Endothelial cell of hepatic sinusoid (primary cell): ENCODE measurements around the gene HLA-DOB.
"Not testable (repeated sequence)": the region's sequence is repeated elsewhere in the genome, so short reads cannot be mapped to it uniquely, and the experiment has no call there.

ENCODE experiments used
- in situ Hi-C: cut with HindIII; loops from 2 replicates; pipeline ENCODE4 v1.10.0; 2017; ENCODE audit warnings: low sequenced_read_pairs

The HLA-DOB gene

GRCh38 chr6:32815996-32816395, 806 bp downstream of the HLA-DOB start:
- in situ Hi-C loops, result no loop called here

DNA sequence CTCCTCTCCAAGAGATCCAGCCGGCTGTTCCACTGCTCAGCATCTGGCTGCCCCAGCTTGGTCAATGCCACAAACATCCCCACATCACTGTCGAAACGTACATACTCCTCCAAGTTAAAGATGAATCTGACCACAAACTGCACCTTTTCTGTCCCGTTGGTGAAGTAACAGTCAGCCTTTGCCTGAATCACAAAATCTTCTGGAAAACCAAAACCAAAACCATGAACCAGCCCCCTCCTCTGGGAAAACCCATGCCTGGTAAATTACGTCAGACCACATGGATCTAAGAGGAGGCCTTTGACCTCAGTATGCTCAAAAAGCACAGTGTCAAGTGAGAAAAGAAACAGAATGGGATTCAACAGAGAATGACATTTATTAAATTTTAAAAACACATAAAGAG, 1.7 kb downstream of the HLA-DOB start:
- in situ Hi-C loops, result no loop called here

DNA sequence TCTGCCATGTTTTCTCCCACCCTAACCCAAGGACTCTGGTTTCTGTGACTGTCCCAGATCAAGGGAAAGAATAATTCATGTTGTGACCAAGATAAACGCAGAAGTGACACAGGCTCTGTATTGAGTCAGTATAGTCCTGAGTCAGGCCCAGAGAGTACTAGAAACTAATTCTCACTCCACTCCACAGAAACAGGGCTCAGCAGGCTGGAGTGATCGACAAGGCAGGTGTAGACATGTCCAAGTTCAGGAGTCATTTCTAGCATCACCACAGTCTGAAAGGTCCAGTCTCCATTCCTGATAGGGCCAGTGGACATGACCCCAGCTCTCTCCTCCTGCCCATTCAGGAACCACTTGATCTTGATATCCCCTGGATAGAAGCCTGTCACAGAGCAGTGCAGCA, 2.7 kb downstream of the HLA-DOB start:
- in situ Hi-C loops, result no loop called here

DNA sequence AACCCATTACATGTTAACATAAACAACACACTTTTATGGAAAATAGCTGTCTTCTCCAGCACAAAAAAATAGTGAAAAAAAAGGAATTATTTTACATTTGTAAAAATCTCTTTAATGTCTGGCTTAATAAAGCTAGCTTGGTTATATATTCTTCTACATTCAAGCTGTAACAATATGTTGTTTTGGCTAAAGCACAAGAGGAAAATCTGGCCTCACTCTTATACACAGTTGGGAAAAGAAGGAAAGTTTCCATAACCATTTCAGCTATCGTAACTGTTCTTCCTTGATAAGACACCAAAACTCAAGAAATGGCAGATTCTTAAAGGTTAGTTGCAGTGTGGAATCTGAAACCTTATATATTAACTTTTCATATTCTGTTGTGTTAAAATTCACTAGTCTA, 7.6 kb downstream of the HLA-DOB start:
- in situ Hi-C loops, result no loop called here

DNA sequence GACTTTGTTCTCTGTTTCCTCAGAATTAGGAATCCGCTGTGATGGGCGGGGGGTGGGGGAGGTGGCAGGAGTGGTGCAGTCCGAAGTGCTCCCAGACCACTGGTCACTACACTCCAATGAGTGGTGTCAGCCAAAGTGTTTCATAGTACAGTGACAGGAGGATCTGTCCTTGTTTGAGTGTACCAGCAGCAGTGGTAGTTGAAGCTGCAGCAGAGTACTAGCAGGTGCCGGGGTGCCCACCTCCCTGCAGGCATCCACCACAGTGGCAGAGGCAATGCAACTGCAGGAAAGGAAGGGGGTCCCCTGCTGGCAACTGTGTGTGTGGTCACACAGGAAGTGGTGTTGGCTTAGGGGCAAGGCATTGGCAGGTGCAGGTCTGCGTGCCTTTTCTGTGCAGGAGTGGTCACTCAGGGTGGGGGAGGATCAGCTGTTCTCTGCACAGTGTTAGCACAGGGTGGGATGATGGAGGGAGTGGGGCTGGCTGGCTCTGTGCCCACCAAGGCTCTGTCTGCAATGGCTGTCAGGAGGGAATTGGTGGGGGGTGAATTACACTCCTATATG, 9.7 kb downstream of the HLA-DOB start:
- in situ Hi-C loops, result no loop called here

DNA sequence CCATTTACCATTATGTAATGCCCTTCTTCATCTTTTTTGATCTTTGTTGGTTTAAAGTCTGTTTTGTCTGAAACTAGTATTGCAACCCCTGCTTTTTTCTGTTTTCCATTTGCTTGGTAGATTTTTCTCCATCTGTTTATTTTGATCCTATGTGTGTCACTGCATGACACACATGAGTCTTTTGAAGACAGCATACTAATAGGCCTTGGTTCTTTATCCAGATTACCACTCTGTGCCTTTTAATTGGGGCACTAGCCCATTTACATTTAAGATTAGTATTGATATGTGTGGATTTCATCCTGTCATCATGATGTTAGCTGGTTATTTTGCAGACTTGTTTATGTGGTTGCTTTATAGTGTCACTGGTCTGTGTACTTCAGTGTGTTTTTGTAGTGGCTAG, 11.4 kb downstream of the HLA-DOB start:
- in situ Hi-C loops, result not testable (repeated sequence)

DNA sequence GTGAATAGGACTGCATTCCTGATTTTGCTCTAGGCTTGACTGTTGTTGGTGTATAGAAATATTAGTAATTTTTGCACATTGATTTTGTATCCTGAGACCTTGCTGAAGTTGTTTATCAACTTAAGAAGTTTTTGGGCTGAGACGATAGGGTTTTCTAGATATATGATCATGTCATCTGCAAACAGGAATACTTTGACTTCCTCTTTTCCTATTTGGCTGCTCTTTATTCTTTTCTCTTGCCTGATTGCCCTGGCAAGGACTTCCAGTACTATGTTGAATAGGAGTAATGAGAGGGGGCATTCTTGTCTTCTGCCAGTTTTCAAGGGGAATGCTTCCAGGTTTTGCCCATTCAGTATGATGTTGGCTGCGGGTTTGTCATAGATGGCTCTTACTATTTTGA, 13.4 kb downstream of the HLA-DOB start:
- in situ Hi-C loops, result no loop called here

GRCh38 chr6:32799740-32800139, 17.1 kb downstream of the HLA-DOB start:
- in situ Hi-C loops, result loop anchor here (5.0 kb wide), 1 partner anchor 72 kb away; no protein-coding TSS in a partner anchor

GRCh38 chr6:32799168-32799567, 17.6 kb downstream of the HLA-DOB start:
- in situ Hi-C loops, result loop anchor here (5.0 kb wide), 1 partner anchor 72 kb away; no protein-coding TSS in a partner anchor

DNA sequence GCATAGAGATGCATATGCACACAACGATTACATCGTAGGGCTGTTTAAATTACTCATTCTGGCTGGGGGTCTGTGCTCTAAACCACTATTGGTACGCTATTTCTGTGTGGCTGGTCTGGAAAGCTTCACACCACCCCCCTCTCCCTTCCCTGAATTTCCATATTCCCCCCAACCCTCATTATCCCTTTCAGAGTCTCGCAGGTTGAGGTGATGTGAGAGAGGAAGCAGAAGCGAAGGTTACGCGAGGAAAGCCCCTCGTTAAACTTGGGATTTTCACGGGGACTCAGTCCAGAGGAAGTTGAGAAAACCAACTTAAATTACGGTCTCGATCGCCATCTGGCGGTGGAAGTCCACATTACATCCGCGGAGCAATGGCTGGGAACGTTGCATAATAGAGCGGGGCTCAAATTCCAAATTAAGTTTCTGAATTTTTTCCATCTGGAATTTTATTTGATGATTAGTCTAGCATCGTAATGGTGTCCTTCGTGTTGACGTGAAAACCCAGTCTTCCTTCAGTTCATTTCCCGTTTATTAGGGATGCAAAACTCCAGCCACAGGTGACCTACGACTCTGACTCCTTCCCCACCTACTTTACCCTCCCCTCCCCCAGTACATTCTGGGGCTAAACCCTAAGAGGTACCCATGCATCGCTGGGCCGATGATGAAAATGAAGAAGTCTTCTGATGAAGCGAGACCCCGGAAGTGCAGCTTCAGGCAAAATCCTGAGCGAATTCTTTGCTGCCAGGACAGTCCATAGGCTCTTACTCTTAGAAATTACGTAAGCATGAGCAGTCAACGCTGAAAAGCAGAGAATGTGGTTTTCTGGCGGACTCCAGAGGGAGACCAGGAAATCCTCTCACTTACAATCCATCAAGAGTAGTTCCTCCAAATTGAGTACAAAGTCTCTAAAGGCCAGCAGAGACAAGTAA, 19.7 kb downstream of the HLA-DOB start:
- in situ Hi-C loops, result loop anchor here (5.0 kb wide), 1 partner anchor 70 kb away; no protein-coding TSS in a partner anchor

DNA sequence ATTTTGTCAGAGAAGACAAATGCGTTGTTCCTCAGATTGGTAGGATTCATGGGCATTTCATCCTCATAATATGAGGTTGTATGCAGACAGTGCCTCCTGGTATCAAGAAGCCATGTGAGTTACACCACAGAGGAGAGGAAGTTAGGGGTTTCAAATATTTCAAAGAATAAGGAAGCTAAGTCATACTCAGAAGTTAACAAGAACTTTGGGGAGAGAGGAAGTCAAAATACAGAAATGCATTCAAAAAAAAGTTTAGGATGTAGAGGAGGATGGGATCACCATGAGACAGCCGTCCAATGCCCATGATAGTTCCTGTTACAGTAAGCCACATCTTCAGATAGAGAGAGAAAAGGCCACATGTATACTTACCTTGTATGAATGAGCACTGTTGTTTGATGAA, 22.3 kb downstream of the HLA-DOB start:
- in situ Hi-C loops, result no loop called here

- in situ Hi-C loops, result no loop called here
Measured at GRCh38 chr6:32792901-32793435, 23.8 kb downstream of the HLA-DOB start.

GRCh38 chr6:32790306-32790705, 26.5 kb downstream of the HLA-DOB start:
- in situ Hi-C loops, result no loop called here

GRCh38 chr6:32785781-32786533, 30.8 kb downstream of the HLA-DOB start:
- in situ Hi-C loops, result no loop called here

GRCh38 chr6:32782923-32783322, 33.9 kb downstream of the HLA-DOB start:
- in situ Hi-C loops, result not testable (repeated sequence)

- in situ Hi-C loops, result no loop called here
Measured at GRCh38 chr6:32779036-32779435, 37.8 kb downstream of the HLA-DOB start.

DNA sequence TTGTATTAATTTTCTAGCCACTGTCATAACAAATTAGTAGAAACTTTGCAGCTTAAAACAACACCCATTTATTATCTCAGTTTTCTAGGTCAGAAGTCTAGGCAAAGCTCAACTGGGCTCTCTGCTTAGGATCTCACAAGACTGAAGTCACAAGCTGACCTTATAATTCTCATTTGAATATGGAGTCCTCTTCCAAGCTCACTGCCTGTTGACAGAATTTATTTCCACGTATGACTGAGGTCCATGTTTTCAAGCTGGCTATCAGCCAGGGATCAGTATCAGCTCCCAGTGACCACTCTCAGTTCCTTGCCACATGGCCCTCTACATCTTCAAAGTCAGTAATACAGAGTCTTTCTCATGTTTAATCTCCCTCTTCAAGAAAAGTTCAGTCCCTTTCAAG, 41.7 kb downstream of the HLA-DOB start:
- in situ Hi-C loops, result no loop called here

GRCh38 chr6:32774426-32774825, 42.4 kb downstream of the HLA-DOB start:
- in situ Hi-C loops, result loop anchor here (25.0 kb wide), 1 partner anchor 512 kb away; no protein-coding TSS in a partner anchor

DNA sequence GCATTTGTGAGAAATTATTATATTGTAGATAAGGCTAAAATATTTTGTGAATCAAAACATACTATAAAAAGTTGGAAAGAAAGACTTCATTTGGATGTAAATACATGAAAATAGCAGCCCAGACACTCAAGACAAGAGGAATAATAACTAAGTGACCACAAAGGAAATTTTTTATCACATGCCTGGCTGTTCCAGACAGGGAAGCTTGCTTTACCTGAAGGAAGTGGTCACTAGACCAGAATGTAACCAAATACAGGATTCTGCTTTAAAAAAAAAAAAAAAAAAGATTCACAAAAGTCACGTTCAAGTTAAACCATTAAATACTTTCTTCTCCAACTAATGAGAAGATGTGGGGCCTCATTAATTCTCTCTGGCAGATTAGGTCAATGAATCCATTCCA, 44.1 kb downstream of the HLA-DOB start:
- in situ Hi-C loops, result loop anchor here (25.0 kb wide), 1 partner anchor 510 kb away; no protein-coding TSS in a partner anchor

GRCh38 chr6:32764048-32764447, 52.8 kb downstream of the HLA-DOB start:
- in situ Hi-C loops, result loop anchor here (25.0 kb wide), 1 partner anchor 502 kb away; no protein-coding TSS in a partner anchor

- in situ Hi-C loops, result loop anchor here (25.0 kb wide), 1 partner anchor 501 kb away; no protein-coding TSS in a partner anchor
Measured at GRCh38 chr6:32763421-32763820, 53.4 kb downstream of the HLA-DOB start, which contains the start of gene HLA-DQB2. Gene HLA-DQB2, minus strand, starts transcription at chr6:32763532. Its CDS starts 62 bp downstream, at chr6:32763470.
